Panc1 (cell line): Measurements from ENCODE around the gene AGAP1.

ENCODE experiments used
- CTCF ChIP-seq: fragments of 450-650 bp; IDR thresholded peaks from 2 replicates; pipeline ENCODE4 v1.5.1; 2017; ENCODE audit warnings: mild to moderate bottlenecking
- POLR2AphosphoS5 ChIP-seq: IDR thresholded peaks from 2 replicates; pipeline ENCODE4 v1.6.1; 2012; ENCODE audit warnings: mild to moderate bottlenecking, low read depth, low read length, moderate library complexity
- REST ChIP-seq, 2 experiments: IDR thresholded peaks; 2 replicates each; pipeline ENCODE4 v1.6.1; 2011 to 2012; ENCODE audit warnings: low read depth in 2 of 2, control low read depth in 1 of 2, low read length in 1 of 2, mild to moderate bottlenecking in 1 of 2, moderate library complexity in 1 of 2; ENCODE audit not compliant: insufficient read depth in 1 of 2
- TCF7L2 ChIP-seq: IDR thresholded peaks from 2 replicates; pipeline ENCODE4 v1.6.1; 2011; ENCODE audit warnings: mild to moderate bottlenecking, low read depth, low read length, inconsistent platforms

GRCh38 chr2:235538981-235539380, 45.1 kb downstream of the AGAP1 start:
- TF ChIP-seq POLR2AphosphoS5 (no peak), CTCF (no peak), TCF7L2 (no peak), REST (IDR thresholded peaks at IDR 0.05; ENCODE audit: insufficient read depth in 1 of 2, low read depth in 2 of 2, low read length in 1 of 2) (no peak)
